Stimulated activated memory B cell treated with anti-CD40 and anti-IgM and Interleukin-4, amounts not matched to agents 10 μg/mL and 1 μg/mL and 100 μg/mL, for 72 hours (primary cell): ENCODE measurements around the gene SRCIN1.

Source experiments
- ATAC-seq: fragments of 150-1000 bp; cut with Tn5 transposase; 2 replicates; pipeline ENCODE4 v1.10.0; 2021
- H3K27ac Mint-ChIP-seq: one replicate; pipeline ENCODE4 v1.8.0; 2022; ENCODE audit warnings: mild to moderate bottlenecking, mixed read lengths
- H3K27me3 Mint-ChIP-seq: one replicate; pipeline ENCODE4 v1.8.0; 2022; ENCODE audit warnings: mixed read lengths
- H3K36me3 Mint-ChIP-seq: one replicate; pipeline ENCODE4 v1.8.0; 2022; ENCODE audit warnings: mixed read lengths
- H3K4me1 Mint-ChIP-seq: one replicate; pipeline ENCODE4 v1.8.0; 2022; ENCODE audit warnings: mixed read lengths
- H3K4me3 Mint-ChIP-seq: one replicate; pipeline ENCODE4 v1.8.0; 2022; ENCODE audit warnings: mild to moderate bottlenecking, moderate library complexity, mixed read lengths
- H3K9me3 Mint-ChIP-seq: one replicate; pipeline ENCODE4 v1.8.0; 2022; ENCODE audit warnings: mixed read lengths

SRCIN1 gene

DNA sequence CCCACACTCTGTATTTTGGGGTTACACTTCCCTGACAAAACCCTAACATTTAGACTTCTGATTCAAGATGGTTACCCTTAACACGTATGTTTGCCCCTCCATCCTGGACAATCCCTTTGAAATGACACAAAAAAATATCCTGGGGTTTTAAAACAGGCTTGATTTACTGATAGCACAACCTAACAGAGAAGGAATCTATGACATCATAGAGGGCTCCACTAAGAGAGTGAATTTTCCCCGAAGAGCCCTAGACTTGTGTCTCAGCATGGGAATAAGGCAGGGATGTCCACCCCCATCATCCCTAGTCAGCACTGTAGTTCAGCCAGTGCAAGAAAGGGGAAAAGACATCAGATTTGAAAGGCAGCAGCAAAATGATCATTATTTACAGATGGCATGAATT is 15.8 kb upstream of the SRCIN1 start:
- H3K9me3 Mint-ChIP-seq, result peaks cover 3% of the 10 kb centered on the region
- no peak for ATAC-seq
- no peaks in the 10 kb centered on the region for H3K36me3 Mint-ChIP-seq
- H3K27ac Mint-ChIP-seq, result no peak overlapping the region
- peaks cover 13% of the 10 kb centered on the region for H3K4me1 Mint-ChIP-seq
- peaks cover 79% of the 10 kb centered on the region for H3K27me3 Mint-ChIP-seq
- H3K4me3 Mint-ChIP-seq, result no peak overlapping the region

DNA sequence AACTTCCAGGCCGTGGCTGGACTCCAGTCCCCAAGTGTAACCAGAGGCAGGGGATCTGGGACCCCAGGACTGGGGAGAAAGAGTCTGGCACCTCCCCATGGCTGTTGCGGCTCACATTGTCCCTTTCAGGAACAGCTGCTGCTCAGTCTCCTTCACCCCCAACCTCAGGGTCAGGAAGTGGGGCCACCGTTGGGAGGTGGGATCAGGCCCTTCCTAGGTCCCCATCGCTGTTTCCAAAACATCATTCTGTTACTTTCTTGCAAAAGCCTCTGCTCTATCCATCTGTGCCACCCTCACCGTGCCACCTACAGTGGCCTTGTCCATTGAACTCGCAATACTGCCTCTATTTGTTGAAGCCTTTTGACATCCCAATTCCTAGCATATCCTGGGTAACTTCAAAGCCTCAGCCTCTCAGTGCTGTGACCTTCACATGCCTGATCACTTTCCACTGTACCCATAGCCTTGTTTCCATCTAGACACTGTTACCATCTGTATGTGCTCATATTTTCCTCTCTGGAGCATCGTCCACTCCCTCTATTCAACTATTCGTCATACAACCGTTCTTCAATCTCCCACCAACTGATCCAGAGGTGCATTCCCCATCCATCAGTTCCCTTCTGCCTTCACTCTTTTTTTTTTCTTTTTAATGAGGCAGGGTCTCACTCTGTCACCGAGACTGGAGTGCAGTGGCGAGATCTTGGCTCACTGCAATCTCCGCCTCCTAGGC is 15.0 kb upstream of the SRCIN1 start:
- no peaks in the 10 kb centered on the region for H3K36me3 Mint-ChIP-seq
- peaks cover 3% of the 10 kb centered on the region for H3K9me3 Mint-ChIP-seq
- no peak overlapping the region for H3K4me3 Mint-ChIP-seq
- H3K27ac Mint-ChIP-seq, result no peak overlapping the region
- H3K4me1 Mint-ChIP-seq, result peaks cover 13% of the 10 kb centered on the region
- no peak for ATAC-seq
- peaks cover 76% of the 10 kb centered on the region for H3K27me3 Mint-ChIP-seq

DNA sequence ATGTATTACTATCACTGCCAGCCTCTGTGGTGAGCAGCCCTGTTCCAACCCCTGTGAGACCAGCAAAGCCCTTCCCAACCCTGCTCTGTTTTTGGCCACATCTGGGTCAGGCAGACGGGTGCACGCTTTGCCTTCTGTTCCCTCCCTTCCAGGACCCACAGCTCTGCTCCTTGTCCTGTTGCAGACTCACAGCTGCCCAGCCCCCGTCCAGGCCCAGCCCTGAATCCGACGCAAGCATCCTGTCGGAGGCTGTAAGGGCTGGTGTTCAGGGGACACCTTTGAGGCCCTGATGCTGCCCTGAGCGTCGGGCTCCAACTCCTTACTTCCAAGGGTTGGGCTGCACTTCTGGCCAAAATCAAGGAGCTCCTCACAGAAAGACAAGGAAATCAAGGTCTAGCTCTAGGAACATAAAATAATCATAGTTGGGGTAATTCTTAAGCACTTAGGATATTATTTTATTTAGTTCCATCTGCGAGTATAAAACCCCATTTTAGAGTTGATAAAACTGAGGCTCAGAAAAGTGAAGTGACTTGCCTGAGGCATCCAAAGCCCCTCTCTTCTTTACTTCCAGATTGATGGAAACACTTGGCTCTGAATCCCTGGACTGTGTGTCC is 14.3 kb upstream of the SRCIN1 start:
- ATAC-seq, result no peak
- Mint-ChIP-seq H3K36me3 (no peaks in the 10 kb centered on the region), H3K4me1 (peaks cover 7% of the 10 kb centered on the region), H3K4me3 (no peak overlapping the region), H3K27ac (no peak overlapping the region), H3K27me3 (peaks cover 69% of the 10 kb centered on the region), H3K9me3 (peaks cover 3% of the 10 kb centered on the region)

DNA sequence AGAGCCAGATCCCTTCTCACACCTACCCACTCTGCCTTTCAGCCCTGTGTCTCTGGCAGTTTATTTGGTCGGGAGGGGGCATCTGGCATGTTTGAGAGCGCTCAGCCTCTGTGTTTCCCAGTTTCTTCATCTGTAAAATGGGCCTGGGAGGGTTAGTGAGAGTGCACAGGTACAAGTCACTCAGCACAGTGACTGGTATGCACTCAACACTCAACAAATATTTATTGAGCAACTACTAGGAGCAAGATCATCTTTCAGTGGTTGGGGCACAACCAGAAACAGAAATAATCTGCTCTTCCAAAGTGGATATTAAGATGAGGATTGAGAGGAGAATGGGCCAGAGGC is 13.7 kb upstream of the SRCIN1 start:
- peaks cover under 1% of the 10 kb centered on the region for H3K4me1 Mint-ChIP-seq
- H3K27ac Mint-ChIP-seq, result no peak overlapping the region
- H3K27me3 Mint-ChIP-seq, result peaks cover 70% of the 10 kb centered on the region
- ATAC-seq, result no peak
- H3K4me3 Mint-ChIP-seq, result no peak overlapping the region
- no peaks in the 10 kb centered on the region for H3K36me3 Mint-ChIP-seq
- no peaks in the 10 kb centered on the region for H3K9me3 Mint-ChIP-seq

DNA sequence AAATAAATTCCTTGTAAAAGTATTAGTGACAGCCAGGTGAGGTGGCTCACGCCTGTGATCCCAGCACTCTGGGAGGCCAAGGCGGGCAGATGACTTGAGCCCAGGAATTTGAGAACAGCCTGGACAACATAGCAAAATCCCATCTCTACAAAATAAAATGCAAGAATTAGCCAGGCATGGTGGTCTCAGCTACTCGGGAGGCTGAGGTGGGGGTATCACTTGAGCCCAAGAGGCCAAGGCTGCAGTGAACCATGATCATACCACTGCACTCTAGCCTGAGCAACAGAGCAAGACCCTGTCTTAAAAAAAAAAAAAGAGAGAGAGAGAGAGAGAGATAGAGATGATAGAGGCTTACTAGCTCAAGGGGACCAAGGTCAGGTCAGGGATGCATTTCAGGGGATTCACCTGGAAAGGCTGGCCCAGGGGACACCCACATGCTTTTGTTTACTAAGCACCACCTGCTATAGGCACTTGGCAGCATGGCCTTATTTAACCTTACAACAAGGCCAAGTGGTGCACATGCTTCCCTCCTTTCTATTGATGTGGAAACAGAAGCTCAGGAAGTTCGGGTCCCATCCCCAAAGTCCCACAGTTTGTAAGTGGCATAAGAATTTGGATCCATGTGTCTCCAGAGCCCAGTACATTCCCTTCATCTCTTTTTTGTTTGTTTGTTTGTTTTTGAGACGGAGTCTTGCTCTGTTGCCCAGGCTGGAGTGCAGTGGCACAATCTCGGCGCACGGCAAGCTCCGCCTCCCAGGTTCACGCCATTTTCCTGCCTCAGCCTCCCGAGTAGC is 12.4 kb upstream of the SRCIN1 start:
- Mint-ChIP-seq H3K9me3 (no peaks in the 10 kb centered on the region), H3K4me1 (no peaks in the 10 kb centered on the region), H3K4me3 (no peak overlapping the region), H3K36me3 (no peaks in the 10 kb centered on the region), H3K27ac (no peak overlapping the region), H3K27me3 (peaks cover 80% of the 10 kb centered on the region)
- no peak for ATAC-seq

DNA sequence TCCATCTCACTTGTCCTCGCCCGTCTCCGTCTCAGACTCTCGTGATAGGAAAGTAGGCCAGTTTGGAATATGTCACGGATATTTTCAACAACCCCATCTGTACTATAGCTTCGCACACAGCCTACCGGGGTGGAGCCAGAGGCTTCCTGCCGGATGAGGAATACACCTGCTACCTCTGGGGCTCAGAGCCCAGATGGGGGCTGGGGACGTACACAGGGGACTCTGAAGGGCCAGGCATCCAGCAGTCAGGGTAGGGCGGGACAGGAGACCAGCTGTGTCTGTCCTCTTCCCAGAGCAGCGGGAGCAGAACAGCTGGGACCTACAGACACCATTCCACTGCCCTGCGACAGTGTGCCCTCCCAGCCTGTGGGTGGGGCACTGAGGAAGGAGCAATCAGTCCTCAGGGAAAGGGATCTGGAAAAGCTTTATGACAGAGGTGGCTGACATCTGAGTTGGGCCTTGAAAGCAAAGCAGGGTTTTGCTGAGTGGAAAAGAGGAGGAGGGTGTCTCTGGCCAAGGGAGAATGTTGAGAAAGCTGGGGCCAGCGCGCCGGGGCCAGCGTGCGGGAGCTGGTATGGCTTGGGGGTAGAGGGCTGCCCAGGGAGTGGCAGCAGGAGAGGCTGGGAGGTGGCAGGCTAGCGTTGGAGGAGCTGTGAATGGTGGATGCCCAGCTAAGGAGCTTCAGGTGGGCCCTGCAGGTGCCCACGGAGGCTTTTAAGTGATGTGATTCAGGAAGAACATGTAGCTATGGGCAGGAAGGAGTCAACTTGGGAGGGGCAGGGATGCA is 11.5 kb upstream of the SRCIN1 start:
- Mint-ChIP-seq H3K27me3 (peaks cover 80% of the 10 kb centered on the region), H3K27ac (no peak overlapping the region), H3K36me3 (no peaks in the 10 kb centered on the region), H3K4me3 (no peak overlapping the region), H3K9me3 (peaks cover under 1% of the 10 kb centered on the region), H3K4me1 (no peaks in the 10 kb centered on the region)
- ATAC-seq, result no peak

DNA sequence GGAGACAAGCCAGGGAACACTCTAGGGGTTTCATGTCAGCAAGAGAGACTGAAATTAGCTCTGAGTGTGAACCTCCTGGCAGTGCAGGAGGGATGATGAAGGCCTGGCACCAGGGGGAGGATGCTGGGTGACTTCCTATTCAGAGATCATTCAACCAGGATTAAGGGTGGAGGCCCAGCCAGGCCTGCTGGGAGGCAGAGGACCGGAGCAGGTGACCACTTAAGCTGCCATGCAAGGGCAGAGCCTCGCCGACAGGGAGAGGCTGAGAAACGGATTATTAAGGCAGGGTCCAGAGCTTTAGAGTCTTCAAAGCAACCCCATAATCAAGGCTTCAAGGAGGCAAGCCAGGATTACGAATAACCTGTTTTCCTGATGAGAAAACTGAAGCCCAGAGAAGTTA is 10.6 kb upstream of the SRCIN1 start:
- Mint-ChIP-seq H3K4me1 (no peaks in the 10 kb centered on the region), H3K4me3 (no peak overlapping the region), H3K27me3 (peaks cover 80% of the 10 kb centered on the region), H3K36me3 (no peaks in the 10 kb centered on the region), H3K9me3 (peaks cover 4% of the 10 kb centered on the region), H3K27ac (no peak overlapping the region)
- ATAC-seq, result no peak

DNA sequence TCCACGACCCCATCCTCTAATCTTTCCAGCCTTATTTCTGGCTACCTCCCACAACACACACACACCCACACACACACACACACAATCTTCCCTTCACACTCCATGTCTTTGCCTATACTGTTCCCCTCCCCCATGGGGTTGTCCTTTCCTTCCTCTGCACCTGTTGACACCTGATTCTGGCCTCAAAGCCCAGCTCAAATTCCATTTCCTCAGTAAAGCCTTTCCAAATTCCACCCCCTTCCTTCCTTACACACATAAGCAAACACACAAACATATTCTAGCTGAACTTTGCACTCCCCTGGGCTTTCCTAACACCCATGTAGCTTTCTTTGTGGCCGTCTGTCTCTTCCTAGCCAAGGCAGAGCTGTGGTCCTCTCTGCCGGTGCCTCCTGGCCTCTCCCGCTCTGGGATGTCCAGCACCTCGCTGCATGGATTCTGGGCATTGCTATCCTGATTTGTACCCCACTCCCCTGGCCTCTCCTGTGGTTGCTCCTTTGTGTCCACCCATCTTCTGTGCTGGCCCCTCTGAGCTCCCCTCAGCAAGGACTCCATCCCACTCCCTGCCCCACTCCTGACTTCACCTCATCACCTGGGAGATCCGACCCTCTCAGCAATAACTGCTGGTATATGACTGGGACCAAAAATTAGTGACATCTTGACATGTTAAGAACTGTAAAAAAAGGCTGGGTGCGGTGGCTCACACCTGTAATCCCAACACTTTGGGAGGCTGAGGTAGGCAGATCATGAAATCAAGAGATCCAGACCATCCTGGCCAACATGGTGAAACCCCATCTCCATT is 8.4 kb upstream of the SRCIN1 start:
- no peaks in the 10 kb centered on the region for H3K4me1 Mint-ChIP-seq
- H3K27ac Mint-ChIP-seq, result no peak overlapping the region
- peaks cover 7% of the 10 kb centered on the region for H3K9me3 Mint-ChIP-seq
- no peak overlapping the region for H3K4me3 Mint-ChIP-seq
- H3K36me3 Mint-ChIP-seq, result no peaks in the 10 kb centered on the region
- H3K27me3 Mint-ChIP-seq, result peaks cover 80% of the 10 kb centered on the region
- no peak for ATAC-seq

DNA sequence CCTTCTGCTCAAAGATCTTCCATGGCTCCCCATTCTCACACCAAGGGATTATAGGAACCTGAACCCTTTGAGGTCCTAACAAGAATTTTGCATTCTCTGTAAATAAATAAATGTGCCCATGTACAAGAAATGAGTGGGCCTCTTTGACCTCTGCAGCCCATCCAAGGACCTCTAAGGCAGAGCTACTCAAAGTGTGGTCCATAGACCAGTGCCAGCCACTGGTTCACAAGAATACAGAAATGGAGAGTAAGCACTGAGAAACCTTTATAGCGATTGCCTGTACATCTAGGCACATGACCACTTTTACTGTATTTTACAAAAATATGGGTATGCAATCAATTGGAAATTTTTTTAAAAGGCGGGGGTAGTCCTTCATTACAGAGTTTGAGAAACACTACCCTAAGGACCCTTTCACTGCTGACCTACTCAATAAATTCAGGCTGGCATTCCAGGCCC is 7.8 kb upstream of the SRCIN1 start:
- Mint-ChIP-seq H3K27me3 (peaks cover 80% of the 10 kb centered on the region), H3K4me1 (no peaks in the 10 kb centered on the region), H3K4me3 (no peak overlapping the region), H3K9me3 (peaks cover 7% of the 10 kb centered on the region), H3K36me3 (no peaks in the 10 kb centered on the region), H3K27ac (no peak overlapping the region)
- ATAC-seq, result no peak

DNA sequence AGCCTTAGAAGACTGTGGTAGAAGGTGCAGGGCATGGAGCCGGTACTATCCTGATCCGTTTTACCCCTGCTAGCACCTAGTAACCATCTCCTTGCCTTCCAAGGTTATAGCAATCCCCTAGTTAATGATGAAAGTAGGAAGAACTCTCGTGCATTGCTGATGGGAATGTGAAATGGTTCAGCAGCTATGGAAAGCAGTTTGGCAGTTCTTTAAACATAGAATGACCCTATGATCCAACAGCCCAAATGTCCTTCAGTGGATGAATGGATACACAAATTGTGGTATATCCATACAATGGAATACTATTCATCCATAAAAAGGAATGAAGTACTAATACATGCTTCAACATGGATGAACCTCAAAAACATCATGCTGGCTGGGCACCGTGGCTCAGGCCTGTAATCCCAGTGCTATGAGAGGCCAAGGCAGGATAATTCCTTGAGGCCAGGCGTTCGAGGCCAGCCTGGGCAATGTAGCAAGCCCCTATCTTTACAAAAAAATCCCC is 6.2 kb upstream of the SRCIN1 start:
- ATAC-seq, result no peak
- Mint-ChIP-seq H3K4me3 (no peak overlapping the region), H3K36me3 (no peaks in the 10 kb centered on the region), H3K27ac (no peak overlapping the region), H3K27me3 (peaks cover 80% of the 10 kb centered on the region), H3K4me1 (peaks cover 2% of the 10 kb centered on the region), H3K9me3 (peaks cover 7% of the 10 kb centered on the region)

DNA sequence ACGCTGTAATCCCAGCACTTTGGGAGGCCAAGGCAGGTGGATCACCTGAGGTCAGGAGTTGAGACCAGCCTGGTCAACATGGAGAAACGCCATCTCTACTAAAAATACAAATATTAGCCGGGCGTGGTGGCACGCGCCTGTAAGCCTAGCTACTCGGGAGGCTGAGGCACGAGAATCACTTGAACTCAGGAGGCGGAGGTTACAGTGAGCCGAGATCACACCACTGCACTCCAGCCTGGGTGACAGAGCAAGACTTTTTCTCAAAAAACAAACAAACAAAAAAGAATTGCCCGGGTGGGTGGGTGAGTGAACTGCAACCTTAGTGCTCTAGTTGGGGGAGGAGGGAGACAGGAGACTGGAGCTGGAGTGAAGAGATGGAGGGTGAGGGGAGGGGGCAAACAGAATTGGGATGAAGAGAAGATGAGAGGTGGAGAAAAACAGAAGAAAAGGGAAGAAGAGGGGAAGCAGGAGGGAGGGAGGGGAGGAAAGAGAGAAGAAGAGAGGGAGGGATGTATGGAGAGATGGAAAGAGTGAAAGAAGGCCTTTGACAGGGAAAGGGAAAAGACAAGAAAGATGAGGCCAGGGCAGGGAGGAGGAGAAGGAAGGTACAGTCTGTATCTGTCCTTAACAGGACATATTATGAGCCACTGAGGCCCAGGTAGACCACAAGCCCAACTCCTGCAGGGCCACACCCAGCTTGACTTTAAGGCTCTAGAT is 5.5 kb upstream of the SRCIN1 start:
- ATAC-seq, result no peak
- Mint-ChIP-seq H3K4me1 (peaks cover 6% of the 10 kb centered on the region), H3K9me3 (peaks cover 7% of the 10 kb centered on the region), H3K27ac (no peak overlapping the region), H3K4me3 (no peak overlapping the region), H3K36me3 (no peaks in the 10 kb centered on the region), H3K27me3 (peaks cover 84% of the 10 kb centered on the region)

DNA sequence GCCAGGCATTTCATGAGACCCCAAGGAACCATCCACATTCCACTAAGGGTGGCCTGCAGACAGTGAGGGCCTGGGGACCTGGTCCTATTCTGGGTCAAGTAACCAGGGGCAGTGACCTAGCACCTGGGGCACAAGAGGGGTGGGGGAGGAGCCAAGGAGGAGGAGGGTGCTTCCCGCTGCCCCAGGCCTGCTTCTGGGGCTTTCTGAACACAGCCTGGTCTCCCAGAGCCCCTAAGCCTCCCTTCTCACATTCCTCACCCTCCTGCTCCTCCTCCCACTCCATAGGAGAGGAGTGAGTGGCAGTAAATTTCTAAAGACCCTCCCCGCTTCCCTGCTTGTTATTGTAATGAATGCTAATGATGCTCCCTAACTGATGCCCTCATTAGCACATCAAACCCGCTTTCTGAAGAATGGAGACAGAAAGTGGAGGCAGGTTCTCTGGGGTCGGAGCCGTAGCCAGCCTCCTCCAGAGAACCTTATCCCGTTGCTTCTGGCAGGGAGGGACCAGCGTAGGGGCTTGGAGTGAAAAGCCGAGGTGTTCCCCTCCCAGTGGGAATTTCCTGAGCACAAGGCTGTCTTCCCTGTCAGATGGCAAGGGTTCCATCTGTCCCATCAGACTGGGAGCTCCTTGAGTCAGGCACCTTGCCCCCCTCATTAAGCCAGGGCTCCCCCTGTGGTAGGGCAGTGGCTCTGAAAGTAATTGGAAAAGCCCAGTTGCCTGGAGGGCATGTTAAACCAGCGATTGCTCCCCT is 3.7 kb upstream of the SRCIN1 start:
- Mint-ChIP-seq H3K36me3 (no peaks in the 10 kb centered on the region), H3K4me3 (no peak overlapping the region), H3K27ac (no peak overlapping the region), H3K27me3 (peaks cover 91% of the 10 kb centered on the region), H3K9me3 (peaks cover 7% of the 10 kb centered on the region), H3K4me1 (peaks cover 6% of the 10 kb centered on the region)
- no peak for ATAC-seq

DNA sequence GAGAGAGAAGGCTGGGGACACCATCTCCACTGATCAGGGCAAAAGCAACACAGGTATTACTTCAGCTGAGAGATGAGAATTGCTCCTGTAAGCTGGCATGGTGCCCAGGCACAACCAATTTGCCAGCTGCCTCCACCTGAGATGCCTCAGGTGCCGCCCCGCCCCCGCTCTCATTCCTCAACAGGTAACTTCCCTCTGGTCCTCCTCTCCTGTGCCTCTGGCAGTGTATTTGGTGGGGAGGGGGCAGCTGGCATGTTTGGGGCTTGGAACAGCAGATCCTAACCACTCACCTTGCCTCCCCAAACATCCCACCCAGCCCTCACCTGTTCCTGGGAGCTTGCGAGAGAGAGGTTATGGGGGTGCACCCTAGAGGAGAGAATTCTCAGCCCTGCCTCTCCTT is 2.9 kb upstream of the SRCIN1 start:
- Mint-ChIP-seq H3K4me3 (no peak overlapping the region), H3K27ac (no peak overlapping the region), H3K4me1 (peaks cover 6% of the 10 kb centered on the region), H3K27me3 (peaks cover 91% of the 10 kb centered on the region), H3K9me3 (peaks cover 7% of the 10 kb centered on the region), H3K36me3 (no peaks in the 10 kb centered on the region)
- no peak for ATAC-seq
